ENCODE measurements around the gene RPLP1.

Gene RPLP1

DNA sequence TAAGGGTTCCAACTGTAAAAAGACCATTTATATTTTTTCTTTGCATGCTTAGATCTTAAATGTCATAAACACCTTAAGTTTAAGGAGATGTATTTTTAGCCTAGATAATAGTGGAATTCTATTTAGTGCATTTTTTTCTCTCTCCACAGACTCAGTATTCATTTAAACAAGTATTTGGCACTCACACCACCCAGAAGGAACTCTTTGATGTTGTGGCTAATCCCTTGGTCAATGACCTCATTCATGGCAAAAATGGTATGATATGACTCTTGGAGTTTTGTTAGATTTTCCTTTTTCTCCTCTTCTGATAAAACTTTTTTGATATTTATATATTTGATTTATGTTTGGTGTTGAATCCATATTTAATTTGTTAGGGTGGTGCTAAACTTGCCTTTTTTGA lies 31.1 kb upstream of the RPLP1 start:
- TF ChIP-seq CTCF (IDR thresholded peaks at IDR 0.05; ENCODE audit: extremely low read depth, insufficient read depth, missing control alignments), result no peak
- in situ Hi-C loops (cut with MboI; ENCODE audit: low pct_unique_long_range_greater_than_20kb, low sequenced_read_pairs, unreplicated experiment), result no loop called here
- DNase-seq (ENCODE audit: low spot score), result no peak

DNA sequence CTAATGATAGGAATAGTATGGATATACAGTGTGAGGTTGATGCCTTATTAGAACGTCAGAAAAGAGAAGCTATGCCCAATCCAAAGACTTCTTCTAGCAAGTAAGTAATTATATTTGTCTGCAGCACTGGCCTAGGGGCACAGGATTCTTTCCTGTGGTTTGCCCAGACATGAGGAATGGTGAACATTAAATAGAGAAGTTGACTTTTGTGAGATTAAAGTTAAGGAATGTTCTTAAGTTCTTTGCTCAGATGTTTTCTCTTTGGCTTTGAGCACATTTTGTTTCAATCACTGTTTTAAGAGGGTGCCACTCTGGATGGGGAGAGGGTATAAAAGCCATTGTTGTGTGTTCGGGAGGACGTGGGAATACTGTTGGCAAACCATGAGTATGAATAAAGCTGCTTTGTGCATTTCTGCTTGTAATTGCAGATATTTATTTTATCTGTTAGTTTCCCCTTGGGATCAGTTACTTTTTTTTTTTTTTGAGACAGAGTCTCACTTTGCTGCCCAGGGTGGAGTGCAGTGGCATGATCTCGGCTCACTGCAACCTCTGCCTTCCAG lies 30.2 kb upstream of the RPLP1 start:
- TF ChIP-seq CTCF (IDR thresholded peaks at IDR 0.05; ENCODE audit: extremely low read depth, insufficient read depth, missing control alignments), result no peak
- in situ Hi-C loops (cut with MboI; ENCODE audit: low pct_unique_long_range_greater_than_20kb, low sequenced_read_pairs, unreplicated experiment), result no loop called here
- DNase-seq (ENCODE audit: low spot score), result no peak

DNA sequence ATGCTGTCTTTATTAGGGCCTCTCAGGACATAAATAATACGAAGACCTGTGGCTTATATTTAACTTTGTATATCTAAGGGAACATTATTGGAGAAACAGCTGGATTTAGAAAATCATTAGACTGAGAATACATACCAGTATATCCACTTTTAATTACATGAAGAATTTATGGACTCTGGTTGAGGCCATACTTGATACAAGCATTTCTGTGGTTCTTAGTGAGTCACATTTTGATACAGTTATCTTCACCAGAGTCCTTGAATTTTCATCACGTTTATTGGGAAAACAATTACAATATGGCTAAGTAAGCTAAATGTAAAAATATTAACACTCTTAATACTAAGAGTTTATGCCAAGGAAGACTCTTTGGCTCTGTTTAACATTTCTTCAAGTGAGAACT lies 28.6 kb upstream of the RPLP1 start:
- no peak for DNase-seq (ENCODE audit: low spot score)
- in situ Hi-C loops (cut with MboI; ENCODE audit: low pct_unique_long_range_greater_than_20kb, low sequenced_read_pairs, unreplicated experiment), result no loop called here
- TF ChIP-seq CTCF (IDR thresholded peaks at IDR 0.05; ENCODE audit: extremely low read depth, insufficient read depth, missing control alignments), result no peak

- in situ Hi-C loops (cut with MboI; ENCODE audit: low pct_unique_long_range_greater_than_20kb, low sequenced_read_pairs, unreplicated experiment), result no loop called here
- DNase-seq (ENCODE audit: low spot score), result no peak
- TF ChIP-seq CTCF (IDR thresholded peaks at IDR 0.05; ENCODE audit: extremely low read depth, insufficient read depth, missing control alignments), result no peak
Measured at GRCh38 chr15:69424748-69425413, 27.7 kb upstream of the RPLP1 start.

GRCh38 chr15:69433831-69434230 lies 18.8 kb upstream of the RPLP1 start:
- no peak for TF ChIP-seq CTCF (IDR thresholded peaks at IDR 0.05; ENCODE audit: extremely low read depth, insufficient read depth, missing control alignments)
- in situ Hi-C loops (cut with MboI; ENCODE audit: low pct_unique_long_range_greater_than_20kb, low sequenced_read_pairs, unreplicated experiment), result no loop called here
- no peak for DNase-seq (ENCODE audit: low spot score)

GRCh38 chr15:69434238-69434637 lies 18.4 kb upstream of the RPLP1 start:
- in situ Hi-C loops (cut with MboI; ENCODE audit: low pct_unique_long_range_greater_than_20kb, low sequenced_read_pairs, unreplicated experiment), result no loop called here
- TF ChIP-seq CTCF (IDR thresholded peaks at IDR 0.05; ENCODE audit: extremely low read depth, insufficient read depth, missing control alignments), result no peak
- DNase-seq (ENCODE audit: low spot score), result no peak
